ENCODE results near the gene PHF21A.

GRCh38 chr11:45973601-45974000 lies 147.7 kb downstream of the PHF21A start:
- TF ChIP-seq CTCF (optimal IDR thresholded peaks at IDR 0.05 in 1 of 3, IDR thresholded peaks at IDR 0.05 in 1 of 3, conservative IDR thresholded peaks at IDR 0.05 in 1 of 3; ENCODE audit: extremely low read depth in 1 of 3, insufficient read depth in 2 of 3, low read length in 3 of 3) (no peak), EZH2 (IDR thresholded peaks at IDR 0.05; ENCODE audit: low read length) (no peak)

Data from keratinocyte (primary cell).